ENCODE results near the gene PHYH.
"Not testable (repeated sequence)": the region's sequence is repeated elsewhere in the genome, so short reads cannot be mapped to it uniquely, and the experiment has no call there.

The PHYH gene

DNA sequence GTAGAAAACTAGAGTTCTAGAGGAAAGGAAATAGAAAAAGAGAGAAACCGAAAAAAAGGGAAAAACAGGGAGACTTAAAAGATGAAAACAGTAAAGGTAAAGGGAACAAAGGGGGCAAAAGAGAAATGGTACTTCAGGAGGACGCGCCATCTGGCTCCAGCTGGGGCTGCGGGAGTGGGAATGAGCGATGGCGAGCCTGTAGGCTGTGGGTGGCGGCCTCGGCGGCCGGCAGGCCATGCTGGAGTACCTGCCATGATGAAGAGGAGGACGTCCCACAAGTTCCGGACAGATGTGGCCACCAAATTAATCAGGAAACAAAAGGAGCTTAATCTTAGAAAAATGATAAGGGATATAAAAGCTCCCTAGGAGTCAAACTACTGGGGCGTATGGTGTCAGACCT, 21.7 kb upstream of the PHYH start:
- no peak for DNase-seq (ENCODE audit: low read depth, low spot score)

DNA sequence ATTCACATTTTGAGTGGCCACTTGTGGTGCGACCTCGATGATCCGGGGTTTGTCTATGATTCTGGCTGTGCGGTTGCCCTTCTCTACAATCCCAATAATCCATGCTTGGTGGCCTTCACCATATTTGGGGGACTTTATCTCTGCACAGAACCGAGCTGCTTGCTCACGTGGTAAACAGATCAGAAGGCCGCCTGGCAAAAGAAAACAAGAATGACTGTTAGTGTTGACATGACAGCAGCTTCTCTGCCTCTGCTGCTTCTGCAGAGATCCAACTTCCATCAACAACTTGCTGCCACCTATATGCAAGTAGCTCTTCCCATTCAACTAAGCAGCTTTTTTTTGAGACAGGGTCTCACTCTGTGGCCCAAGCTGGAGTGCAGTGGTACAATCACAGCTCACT, 19.3 kb upstream of the PHYH start:
- no peak for DNase-seq (ENCODE audit: low read depth, low spot score)

DNA sequence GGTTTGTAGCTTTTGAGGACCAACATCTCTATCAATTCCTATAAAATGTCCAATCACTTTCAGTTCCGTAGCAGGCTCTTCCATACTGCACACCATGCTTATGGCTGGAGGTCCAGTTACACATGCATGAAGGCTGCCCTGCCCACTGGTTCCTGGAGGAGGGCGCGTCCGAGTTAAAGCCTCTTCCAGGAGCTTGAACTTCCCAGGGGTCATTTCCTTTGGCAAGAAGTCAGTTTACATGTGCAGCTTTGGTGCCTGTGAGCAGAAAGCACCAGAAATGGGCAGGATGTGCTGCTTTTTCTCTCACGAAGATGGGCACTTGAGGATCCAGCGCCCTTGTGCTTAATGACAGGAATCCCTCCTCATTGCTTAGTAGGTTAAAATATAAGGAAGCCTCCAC, 17.6 kb upstream of the PHYH start:
- no peak for DNase-seq (ENCODE audit: low read depth, low spot score)

DNA sequence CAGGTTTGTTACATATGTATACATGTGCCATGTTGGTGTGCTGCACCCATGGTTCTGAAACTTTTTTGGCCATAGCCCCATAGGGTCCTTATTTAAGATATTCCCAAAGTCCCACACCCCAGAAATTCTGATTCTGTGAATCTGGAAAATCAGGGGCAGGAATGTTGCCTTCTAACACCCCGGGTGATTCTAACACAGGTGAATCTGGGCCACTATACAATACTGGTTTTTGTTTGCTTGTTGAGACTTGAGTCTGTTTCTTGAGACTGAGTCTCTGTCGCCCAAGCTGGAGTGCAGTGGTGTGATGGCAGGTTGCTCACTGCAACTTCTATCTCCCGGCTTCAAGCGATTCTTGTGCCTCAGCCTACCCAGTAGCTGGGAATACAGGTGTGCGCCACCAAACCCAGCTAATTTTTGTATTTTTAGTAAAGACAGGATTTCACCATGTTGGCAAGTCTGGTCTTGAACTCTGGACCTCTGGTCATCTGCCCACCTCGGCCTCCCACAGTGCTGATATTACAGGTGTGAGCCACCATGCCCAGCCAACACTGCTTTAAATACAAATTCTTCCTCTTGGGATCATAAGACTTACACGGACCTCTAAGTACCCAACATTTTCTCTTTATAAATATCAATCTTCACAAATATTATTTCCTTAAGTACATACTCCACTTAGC, 16.9 kb upstream of the PHYH start:
- DNase-seq (ENCODE audit: low read depth, low spot score) = no peak

DNA sequence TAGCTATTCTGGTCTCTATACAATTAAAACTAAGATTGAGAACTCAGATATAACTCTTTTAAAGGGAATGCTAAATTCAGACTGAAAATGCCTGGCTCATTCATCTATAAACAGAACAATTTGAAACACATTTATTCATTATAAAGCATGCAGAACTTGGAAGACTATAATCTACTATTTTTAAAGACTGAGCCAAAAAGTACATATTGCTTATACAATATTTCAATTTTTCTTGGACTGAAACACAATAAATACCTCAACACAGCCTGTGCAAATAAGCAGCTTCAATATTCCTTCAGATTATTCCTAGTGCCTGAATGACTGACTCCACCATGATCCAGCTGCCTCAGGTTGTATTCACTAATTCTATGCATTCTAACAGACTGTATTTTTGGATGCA, 15.5 kb upstream of the PHYH start:
- no peak for DNase-seq (ENCODE audit: low read depth, low spot score)

DNA sequence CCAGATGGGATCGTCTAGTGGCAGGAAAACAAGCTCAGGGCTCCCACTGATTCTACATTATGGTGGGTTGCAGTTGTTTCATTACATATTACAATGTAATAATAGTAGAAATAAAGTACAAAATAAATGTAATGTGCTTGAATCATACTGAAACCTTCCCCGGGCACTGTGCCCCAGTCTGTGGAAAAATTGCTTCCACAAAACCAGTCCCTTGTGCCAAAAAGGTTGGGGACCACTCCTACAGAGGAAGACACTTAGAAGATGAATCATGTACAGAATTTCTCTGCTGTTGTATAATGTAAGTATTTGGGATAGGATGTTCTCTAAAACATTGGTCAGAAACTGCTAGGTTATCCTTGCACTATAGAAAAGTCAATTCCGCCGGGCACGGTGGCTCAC, 11.3 kb upstream of the PHYH start:
- no peak for DNase-seq (ENCODE audit: low read depth, low spot score)

DNA sequence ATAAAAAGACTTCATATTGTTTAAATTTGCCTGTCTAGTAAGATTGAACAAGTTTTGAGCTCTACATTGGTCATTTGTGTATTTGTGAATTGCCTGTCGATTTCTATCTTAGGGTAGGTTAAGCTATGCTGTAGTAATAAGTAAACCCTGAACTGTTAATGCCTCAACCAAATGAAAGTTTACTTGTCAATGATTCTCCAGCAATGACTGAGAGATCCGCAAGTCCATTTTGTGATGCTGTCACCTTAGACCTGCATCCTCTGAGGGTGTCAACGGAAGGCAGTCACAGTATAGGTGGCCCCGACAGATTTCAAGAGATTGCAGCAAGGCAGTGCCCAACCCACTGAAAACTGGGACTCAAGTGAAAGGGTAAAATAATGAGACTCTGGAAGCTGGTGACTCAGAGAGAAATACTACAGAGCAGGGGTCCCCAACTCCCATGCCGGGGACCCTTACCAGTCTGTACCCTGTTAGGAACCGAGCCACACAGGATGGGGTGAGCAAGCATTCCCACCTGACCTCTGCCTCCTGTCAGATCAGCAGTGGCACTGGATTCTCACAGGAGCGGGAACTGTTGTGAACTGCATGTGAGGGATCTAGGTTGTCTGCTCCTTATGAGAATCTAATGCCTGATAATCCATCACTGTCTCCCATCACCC, 10.8 kb upstream of the PHYH start:
- no peak for DNase-seq (ENCODE audit: low read depth, low spot score)

DNA sequence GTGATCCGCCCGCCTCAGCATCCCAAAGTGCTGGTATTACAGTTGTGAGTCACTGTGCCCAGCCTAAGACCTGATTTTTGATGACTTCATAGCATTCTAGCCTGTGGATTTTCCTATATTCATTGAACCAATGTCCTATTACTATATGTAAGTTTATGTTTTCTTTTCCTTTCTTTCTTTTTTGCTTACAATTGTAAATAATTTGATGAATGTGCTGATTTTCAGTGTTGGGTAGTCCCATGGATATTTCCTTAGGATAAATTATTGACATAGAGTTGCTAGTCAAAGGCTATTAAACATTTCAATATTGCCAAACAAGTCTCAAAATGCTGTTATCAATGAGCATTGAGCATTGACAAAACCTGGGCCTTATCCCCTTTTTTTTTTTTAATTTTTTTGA, 9.9 kb upstream of the PHYH start:
- no peak for DNase-seq (ENCODE audit: low read depth, low spot score)

DNA sequence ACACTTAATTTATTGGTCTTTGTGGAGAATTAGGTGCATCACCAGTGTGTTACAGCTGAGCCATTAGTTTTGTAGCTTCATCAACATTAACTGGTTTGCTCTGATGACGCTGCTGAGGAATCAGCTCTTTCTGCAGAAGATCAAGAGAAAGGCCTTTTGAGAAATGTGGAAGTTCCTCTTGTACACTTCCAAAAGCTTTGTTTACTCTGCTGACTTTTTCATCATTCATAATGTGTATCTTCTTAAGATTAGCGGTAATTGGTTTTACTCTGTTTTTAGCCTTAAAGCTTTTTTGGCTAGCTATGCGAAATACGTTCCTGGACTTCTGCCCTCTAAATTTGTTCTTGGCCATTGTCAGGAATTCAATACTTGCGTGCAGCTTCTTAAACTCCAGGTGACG, 8.2 kb upstream of the PHYH start:
- no peak for DNase-seq (ENCODE audit: low read depth, low spot score)

DNA sequence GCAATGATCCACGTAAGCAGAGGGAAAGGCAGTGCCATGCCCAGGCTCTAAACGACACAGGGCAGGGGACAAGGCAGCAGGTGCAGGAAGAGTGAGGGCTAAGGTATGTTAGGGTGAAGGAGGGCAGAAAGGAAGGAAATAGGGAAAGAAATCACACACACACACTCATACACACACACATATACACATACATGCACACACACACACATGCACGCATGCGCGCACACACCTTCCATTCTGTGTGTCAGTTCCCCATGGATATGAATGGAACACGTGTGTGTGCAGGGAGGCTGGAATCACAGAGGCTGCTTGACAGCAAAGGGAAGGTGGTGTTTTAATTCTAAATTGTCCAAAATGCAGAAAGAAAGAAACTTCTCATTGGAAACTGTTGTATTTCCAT, 6.2 kb upstream of the PHYH start:
- no peak for DNase-seq (ENCODE audit: low read depth, low spot score)

DNA sequence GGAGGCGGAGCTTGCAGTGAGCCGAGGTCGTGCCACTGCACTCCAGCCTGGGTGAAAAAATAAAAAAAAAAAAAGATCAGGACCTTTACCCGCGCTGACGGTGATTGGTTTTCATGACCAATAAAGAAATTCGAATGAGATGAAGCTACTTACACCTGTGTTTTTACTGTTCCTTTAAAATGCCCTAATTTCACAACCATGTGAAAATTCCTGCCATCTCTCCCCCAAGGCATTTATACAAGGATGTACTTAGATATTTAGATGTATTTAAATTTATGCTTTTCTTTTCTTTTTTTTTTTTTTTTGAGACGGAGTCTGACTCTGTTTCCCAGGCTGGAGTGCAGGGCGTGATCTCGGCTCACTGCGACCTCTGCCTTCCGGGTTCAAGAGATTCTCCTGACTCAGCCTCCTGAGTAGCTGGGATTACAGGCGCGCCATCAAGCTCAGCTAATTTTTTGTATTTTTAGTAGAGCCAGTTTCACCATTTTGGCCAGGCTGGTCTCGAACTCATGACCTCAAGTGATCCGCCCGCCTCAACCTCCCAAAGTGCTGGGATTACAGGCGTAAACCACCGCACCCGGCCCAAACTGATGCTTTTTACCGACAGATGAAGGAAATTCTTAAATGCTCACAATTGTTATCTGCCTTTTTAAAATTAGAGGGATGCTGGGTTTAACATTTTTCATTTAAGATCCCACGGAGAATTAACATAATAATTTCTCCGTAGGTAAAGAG, 3.1 kb upstream of the PHYH start:
- DNase-seq (ENCODE audit: low read depth, low spot score) = no peak

DNA sequence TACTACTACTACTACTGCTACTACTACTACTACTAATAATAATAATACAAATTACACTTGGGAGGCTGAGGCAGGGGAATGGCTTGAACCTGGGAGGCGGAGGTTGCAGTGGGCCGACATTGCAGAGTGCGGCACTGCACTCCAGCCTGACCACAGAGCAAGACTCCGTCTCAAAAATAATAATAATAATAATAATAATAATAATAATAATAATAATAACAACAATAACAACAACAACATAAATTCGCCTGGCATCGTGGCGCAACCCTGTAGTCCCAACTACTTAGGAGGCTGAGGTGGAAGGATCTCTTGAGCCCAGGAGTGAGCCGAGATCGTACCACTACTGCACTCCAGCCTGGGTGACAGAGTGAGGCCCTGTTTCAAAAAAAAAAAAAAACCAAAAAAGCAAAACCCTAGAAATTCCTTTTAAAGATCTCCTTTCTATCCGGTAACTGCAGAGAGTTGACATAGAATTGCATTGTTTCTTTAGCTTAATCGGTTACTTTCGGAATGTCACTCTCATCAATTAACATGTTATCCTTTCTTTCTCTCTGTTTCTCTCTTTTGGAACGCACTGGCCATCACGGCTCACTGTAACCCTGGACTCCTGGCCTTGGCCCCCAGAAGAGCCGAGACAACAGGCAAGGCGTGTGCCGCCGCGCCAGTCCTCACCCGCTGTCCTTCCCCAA, 972 bp downstream of the PHYH start:
- no peak for DNase-seq (ENCODE audit: low read depth, low spot score)

DNA sequence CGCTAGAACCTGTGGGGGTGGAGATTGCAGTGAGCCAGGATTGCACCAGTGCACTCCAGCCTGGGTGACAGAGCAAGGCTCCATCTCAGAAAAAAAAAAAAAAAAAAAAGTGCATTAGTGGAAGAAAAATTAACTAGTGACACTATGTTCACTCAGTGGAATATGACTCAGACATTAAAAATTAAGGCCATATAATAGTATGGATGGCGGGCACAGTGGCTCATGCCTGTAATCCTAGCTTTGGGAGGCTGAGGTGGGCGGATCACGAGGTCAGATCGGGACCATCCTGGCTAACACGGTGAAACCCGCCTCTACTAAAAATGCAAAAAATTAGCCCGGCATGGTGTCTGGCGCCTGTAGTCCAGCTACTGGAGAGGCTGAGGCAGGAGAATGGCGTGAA, 3.4 kb downstream of the PHYH start:
- no peak for DNase-seq (ENCODE audit: low read depth, low spot score)

DNA sequence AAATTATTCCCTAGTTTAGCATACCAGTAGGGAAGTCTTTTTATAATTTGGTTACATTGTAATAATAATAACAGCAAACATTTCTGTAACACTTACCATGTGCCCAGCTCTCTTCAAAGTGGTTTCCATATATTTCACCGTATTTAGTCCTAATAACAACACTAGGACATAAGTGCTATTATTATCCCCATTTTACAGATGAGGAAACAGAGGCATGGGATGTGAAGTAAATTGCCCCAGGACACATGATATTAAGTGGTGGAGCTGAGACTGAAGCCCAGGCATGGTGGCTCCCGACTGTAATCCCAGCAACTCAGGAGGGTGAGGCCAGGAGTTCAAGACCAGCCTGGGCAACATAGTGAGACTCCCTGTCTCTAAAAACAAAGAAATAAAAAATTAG, 5.1 kb downstream of the PHYH start:
- no peak for DNase-seq (ENCODE audit: low read depth, low spot score)

DNA sequence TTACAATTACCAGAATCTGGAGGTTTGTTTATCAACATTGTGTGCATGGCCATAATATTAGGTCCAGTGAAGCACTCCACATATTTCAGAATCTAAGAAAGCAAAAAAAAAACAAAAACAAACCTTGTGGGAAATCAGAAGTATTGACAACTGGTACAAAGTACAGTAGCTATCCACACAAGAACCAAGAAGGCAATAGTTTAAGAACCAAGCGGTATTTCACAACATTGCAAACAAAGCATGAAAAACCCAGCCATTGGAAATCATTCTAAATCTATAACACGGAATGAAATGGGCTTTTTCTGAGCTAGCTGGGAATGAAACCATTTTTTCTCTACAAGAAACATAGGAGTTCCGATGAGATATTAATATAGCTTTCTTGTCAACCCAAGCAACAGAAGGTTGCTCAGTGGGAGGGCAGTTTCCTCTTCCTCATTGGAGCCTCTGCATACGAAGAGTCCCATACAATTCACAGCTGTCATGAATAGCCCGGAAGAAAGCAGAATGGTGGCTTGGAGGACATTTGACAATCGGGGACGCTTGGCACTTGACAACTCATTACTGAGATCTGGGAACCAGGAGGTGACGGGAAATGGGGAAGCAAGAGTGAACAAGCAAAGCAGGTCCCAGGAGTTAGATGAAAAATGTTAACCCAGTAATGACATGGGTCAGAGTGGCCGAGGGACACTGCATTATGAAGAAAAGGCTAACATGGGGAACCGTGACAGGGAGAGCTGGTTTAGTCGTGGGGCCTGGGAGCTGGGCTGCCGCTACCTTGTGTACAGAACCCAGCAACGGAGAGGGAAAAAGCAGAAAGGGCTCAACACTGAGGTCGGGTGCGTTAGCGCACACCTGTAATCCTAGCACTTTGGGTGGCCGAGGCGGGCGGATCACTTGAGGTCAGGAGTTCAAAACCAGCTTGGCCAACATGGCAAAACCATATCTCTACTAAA, 7.8 kb downstream of the PHYH start:
- DNase-seq (ENCODE audit: low read depth, low spot score) = no peak

DNA sequence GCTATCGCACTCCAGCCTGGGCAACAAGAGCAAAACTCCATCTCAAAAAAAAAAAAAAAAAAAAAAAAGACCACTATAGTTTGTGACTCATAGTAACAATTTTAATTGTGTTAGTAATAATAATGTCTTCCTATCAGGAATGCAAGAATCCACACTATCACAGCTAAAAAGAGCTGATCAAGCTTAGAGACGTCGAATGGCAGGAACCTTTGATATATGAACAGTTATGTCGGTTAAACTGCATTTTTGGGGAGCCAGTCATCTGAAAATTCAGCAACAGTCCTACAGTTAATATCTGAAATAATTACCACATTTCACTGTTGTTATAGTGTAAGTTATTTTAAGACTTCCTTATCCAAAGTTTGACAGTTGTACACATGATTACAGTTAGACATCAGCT, 8.8 kb downstream of the PHYH start:
- DNase-seq (ENCODE audit: low read depth, low spot score) = no peak

DNA sequence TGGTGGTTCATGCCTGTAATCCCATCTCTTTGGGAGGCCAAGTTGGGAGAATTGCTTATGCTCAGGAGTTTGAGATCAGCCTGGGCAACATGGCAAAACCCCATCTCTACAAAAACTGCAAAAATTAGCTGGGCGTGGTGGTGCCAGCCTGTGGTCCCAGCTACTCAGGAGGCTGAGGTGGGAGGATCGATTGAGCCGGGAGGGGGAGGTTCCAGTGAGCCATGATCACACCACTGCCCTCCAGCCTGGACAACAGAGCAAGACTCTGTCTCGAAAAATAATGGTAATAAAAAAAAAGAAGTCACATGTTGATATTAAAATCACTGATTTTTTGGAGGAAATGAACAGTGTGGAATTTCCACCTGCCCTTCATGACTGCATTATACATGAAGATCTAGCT, 15.8 kb downstream of the PHYH start:
- DNase-seq (ENCODE audit: low read depth, low spot score) = no peak

DNA sequence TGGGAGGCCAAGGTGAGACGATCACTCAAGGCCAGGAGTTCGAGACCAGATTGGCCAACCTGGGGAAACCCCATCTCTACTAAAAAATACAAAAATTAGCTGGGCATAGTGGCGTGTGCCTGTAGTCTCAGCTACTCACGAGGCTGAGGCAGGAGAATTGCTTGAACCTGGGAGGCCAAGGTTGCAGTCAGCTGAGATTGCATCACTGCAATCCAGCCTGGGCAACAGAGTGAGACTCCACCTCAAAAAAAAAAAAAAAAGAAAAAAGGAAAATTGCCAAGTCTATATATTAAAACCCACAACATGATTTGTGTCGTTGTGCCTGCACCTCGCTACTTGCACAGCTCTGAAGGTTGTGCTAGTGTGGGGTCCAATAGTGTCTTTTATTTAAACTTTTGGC, 17.5 kb downstream of the PHYH start:
- DNase-seq (ENCODE audit: low read depth, low spot score) = not testable (repeated sequence)

DNA sequence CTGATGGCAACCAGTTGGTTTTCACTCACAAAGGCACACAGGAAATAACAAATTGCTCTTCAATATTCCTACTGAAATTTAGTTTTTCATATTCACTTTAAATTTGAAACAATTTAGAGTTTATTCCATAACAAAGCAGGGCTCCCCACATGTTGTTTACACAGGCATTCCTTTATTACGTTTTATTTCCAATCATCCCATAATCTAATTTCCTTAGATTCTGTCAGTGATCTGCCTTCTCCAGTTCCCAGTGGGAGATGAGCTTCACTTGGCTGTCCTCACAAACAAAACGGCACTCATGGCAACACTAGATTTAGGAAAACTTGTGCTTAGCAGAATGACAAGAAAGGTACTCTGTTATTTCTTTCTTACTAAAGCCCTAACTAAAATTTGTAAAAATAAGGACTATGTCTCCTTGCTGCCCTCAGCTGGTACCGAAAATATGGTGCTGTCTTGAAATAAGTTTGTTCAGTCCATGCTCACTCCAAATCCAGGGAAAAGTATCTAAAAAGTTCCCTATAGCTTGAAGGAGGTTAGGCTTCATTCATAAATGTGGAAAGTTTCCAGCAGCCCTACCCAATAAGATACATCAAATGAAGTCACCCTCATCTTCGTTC, 23.0 kb downstream of the PHYH start:
- DNase-seq (ENCODE audit: low read depth, low spot score) = peak; percentile 15

DNA sequence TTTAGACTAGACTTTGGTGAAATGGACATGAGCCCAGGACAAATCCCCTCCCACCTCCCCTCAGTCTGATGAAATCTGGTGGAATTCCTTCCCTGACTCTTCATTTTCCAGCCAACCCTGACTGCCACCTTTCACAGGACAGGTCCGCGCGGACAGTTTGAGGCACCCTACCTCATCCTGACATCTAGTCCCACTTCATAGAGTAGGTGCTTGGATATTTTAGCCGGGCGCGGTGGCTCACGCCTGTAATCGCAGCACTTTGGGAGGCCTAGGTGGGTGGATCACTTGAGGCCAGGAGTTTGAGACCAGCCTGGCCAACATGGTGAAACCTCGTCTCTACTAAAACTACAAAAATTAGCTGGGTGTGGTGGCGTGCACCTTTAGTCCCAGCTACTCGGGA, 23.7 kb downstream of the PHYH start:
- DNase-seq (ENCODE audit: low read depth, low spot score) = not testable (repeated sequence)

DNA sequence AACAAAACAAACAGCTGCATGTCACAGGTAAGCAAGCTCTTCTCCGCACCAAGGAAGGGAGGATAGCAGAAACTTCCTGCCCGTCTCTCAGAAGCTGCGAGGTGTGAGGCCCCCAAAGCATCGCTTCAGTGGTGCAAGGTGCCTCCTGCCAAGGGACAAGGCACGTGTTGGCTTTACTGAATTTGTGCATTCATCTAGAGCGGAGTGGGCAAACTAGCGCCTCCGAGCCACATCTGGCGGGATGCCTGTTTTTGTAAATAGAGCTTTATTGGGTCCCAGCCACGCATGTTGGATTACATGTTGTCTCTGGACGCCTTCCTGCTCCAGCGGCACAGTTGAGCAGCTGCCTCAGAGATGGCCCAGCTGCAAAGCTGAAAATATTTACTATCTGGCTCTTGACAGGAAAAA, 27.7 kb downstream of the PHYH start:
- peak; percentile 64 for DNase-seq (ENCODE audit: low read depth, low spot score)

Measured in astrocyte of the hippocampus (primary cell).